ENCODE measurements around the gene ETFB. TPM values are rescaled to one million over a fixed set of nuclear protein-coding genes. Genes with fewer than 3 reads are reported as not detected.
A peak's percentile ranks its signal among the peaks of the same experiment; 100 is the strongest.

ETFB gene
- total and polyA plus RNA-seq, 4 donors: 129 to 713 (median 467) TPM

DNA sequence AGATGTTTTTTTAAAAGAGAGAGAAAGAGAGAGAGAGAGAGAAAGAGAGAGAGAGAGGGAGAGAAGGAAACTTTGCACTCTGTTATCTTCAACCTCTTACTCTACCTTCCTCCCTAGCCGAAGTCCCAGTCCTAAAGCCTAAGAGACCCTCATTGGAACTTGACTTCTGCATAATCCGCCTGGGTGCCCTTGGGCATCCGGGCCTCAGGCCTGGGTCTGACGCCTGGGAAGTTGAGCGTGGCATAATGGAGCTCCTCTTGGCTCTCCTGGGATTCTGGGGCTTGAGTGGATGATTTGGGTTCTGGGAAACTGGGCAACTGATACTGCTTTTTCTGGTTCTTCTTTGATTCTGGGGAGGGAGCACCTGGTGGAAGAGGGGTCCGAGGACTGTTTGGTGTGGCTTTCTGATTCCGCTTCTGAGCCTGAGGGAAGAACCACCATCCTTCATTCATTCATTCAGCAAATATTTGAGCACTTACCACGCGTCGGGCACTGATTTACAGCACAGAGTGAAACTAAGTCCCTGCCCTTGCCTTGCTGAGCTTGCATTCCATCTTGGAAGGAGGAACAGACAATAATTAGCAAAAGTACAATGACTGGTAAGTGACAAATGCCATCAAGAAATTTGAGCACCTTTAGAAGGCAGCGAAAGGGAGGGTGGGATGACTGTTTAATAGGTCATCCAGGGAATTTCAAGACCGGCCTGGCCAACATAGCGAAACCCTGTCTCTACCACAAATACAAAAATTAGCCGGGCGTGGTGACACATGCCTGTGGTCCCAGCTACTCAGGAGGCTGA, 45.0 kb upstream of the ETFB start:
- Histone ChIP-seq H3K9ac (ENCODE audit: low read depth in 1 of 2, low read length in 2 of 2) (no peak overlapping the region), H3K9me3 (ENCODE audit: control insufficient read depth in 4 of 4, low read length in 3 of 4) (no peaks in the 10 kb centered on the region), H3K27ac (ENCODE audit: low read depth in 1 of 2, low read length in 2 of 2) (no peak overlapping the region), H3K36me3 (ENCODE audit: control insufficient read depth in 4 of 4, insufficient read depth in 3 of 4, low read depth in 1 of 4, low read length in 3 of 4) (no peaks in the 10 kb centered on the region), H3K4me1 (ENCODE audit: control insufficient read depth in 4 of 4, insufficient read depth in 4 of 4, low read length in 3 of 4) (no peaks in the 10 kb centered on the region), H3K27me3 (ENCODE audit: control insufficient read depth in 4 of 4, insufficient read depth in 4 of 4, low read length in 3 of 4) (peaks cover 0 to 2% (median 0%) of the 10 kb centered on the region in 4 donors), H3K4me3 (ENCODE audit: low read depth in 1 of 3, low read length in 3 of 3) (no peak overlapping the region)
- DNase-seq (ENCODE audit: low spot score): no peak
- TF ChIP-seq FOXA1 (IDR thresholded peaks at IDR 0.05) (no peak), TAF1 (conservative IDR thresholded peaks at IDR 0.05) (no peak), YY1 (IDR thresholded peaks at IDR 0.05) (no peak)
- 91% methylated on average over 15 of the region's 15 CpGs for WGBS

DNA sequence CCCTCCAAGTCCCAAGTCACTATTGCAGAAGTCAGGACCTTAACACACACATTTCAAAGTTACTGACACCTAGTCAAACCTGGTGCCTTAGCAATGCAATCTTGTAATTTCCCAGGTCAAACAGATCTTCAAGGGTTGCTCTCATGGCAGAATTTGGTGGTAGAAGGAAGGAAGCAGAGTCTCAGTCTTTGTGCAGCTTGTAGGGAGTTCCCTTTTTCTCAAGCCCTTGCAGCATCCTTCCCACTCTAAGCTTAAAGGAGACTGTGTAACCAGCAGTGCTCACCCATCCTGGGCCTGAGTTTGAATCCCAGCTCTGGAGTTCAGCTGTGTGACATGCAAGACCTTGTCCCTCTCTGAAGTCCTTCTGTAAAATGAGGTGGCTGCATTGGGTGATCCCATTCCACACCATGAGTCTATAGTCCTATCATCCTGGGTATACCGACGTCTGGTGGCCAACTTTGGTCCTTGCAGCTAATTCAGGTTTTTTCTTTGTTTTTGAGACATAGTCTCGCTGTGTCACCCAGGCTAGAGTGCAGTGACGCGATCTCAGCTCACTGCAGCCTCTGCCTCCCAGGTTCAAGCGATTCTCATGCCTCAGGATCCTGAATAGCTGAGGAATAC, 41.4 kb upstream of the ETFB start:
- no peaks in the 10 kb centered on the region for H3K36me3 ChIP-seq (ENCODE audit: control insufficient read depth in 4 of 4, insufficient read depth in 3 of 4, low read depth in 1 of 4, low read length in 3 of 4)
- H3K9me3 ChIP-seq (ENCODE audit: control insufficient read depth in 4 of 4, low read length in 3 of 4): peaks cover 0 to 4% (median 2%) of the 10 kb centered on the region in 4 donors
- DNase-seq (ENCODE audit: low spot score): no peak
- peak; percentile 80 to 85 for TF ChIP-seq RAD21 (IDR thresholded peaks at IDR 0.05)
- TF ChIP-seq, protein P1, sequence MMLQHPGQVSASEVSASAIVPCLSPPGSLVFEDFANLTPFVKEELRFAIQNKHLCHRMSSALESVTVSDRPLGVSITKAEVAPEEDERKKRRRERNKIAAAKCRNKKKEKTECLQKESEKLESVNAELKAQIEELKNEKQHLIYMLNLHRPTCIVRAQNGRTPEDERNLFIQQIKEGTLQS (IDR thresholded peaks at IDR 0.05): no peak
- TF ChIP-seq, protein P2, sequence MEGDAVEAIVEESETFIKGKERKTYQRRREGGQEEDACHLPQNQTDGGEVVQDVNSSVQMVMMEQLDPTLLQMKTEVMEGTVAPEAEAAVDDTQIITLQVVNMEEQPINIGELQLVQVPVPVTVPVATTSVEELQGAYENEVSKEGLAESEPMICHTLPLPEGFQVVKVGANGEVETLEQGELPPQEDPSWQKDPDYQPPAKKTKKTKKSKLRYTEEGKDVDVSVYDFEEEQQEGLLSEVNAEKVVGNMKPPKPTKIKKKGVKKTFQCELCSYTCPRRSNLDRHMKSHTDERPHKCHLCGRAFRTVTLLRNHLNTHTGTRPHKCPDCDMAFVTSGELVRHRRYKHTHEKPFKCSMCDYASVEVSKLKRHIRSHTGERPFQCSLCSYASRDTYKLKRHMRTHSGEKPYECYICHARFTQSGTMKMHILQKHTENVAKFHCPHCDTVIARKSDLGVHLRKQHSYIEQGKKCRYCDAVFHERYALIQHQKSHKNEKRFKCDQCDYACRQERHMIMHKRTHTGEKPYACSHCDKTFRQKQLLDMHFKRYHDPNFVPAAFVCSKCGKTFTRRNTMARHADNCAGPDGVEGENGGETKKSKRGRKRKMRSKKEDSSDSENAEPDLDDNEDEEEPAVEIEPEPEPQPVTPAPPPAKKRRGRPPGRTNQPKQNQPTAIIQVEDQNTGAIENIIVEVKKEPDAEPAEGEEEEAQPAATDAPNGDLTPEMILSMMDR (IDR thresholded peaks at IDR 0.05; ENCODE audit: low read depth, low read length, missing input control): peak; percentile 63
- no peak overlapping the region for H3K4me3 ChIP-seq (ENCODE audit: low read depth in 1 of 3, low read length in 3 of 3)
- no peaks in the 10 kb centered on the region for H3K4me1 ChIP-seq (ENCODE audit: control insufficient read depth in 4 of 4, insufficient read depth in 4 of 4, low read length in 3 of 4)
- 25% methylated on average over 6 of the region's 6 CpGs for WGBS
- no peak overlapping the region for H3K27ac ChIP-seq (ENCODE audit: low read depth in 1 of 2, low read length in 2 of 2)
- H3K27me3 ChIP-seq (ENCODE audit: control insufficient read depth in 4 of 4, insufficient read depth in 4 of 4, low read length in 3 of 4): peaks cover 0 to 2% (median 0%) of the 10 kb centered on the region in 4 donors
- H3K9ac ChIP-seq (ENCODE audit: low read depth in 1 of 2, low read length in 2 of 2): no peak overlapping the region

DNA sequence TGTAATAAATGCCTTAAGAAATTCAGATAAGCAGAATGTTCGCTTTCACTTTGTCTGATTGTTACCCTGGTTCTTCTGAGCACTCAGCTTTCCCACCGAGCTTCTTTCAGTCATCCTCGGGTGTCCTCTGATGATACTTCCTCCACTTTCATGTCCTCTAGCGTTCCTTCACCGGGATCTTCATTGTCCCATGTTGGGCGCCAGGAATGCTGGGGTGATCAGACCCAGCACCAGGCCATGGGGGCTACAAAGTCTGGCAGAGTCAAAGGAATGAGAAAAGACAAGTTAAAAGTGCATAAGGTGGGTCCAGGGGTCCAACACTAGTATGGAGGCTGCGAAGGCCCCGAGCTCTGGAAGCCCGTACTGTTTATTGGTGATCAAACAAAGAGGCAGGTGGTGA, 35.9 kb upstream of the ETFB start:
- Histone ChIP-seq H3K27me3 (ENCODE audit: control insufficient read depth in 4 of 4, insufficient read depth in 4 of 4, low read length in 3 of 4) (no peaks in the 10 kb centered on the region), H3K27ac (ENCODE audit: low read depth in 1 of 2, low read length in 2 of 2) (no peak overlapping the region), H3K9ac (ENCODE audit: low read depth in 1 of 2, low read length in 2 of 2) (no peak overlapping the region), H3K9me3 (ENCODE audit: control insufficient read depth in 4 of 4, low read length in 3 of 4) (peaks cover 0 to 12% (median 6%) of the 10 kb centered on the region in 4 donors), H3K4me1 (ENCODE audit: control insufficient read depth in 4 of 4, insufficient read depth in 4 of 4, low read length in 3 of 4) (no peaks in the 10 kb centered on the region), H3K4me3 (ENCODE audit: low read depth in 1 of 3, low read length in 3 of 3) (no peak overlapping the region), H3K36me3 (ENCODE audit: control insufficient read depth in 4 of 4, insufficient read depth in 3 of 4, low read depth in 1 of 4, low read length in 3 of 4) (no peaks in the 10 kb centered on the region)
- WGBS: 94% methylated on average over 9 of the region's 9 CpGs
- DNase-seq (ENCODE audit: low spot score): no peak
- TF ChIP-seq JUND (IDR thresholded peaks at IDR 0.05) (no peak), RAD21 (IDR thresholded peaks at IDR 0.05) (no peak), GABPA (IDR thresholded peaks at IDR 0.05 in 1 of 2, conservative IDR thresholded peaks at IDR 0.05 in 1 of 2) (no peak), FOXA2 (IDR thresholded peaks at IDR 0.05) (no peak), HNF4G (IDR thresholded peaks at IDR 0.05) (no peak), YY1 (IDR thresholded peaks at IDR 0.05) (no peak), FOXA1 (IDR thresholded peaks at IDR 0.05) (no peak), HNF4A (conservative IDR thresholded peaks at IDR 0.05) (no peak), TAF1 (conservative IDR thresholded peaks at IDR 0.05) (no peak)
- TF ChIP-seq, protein P2 (IDR thresholded peaks at IDR 0.05; ENCODE audit: low read depth, low read length, missing input control): no peak
- TF ChIP-seq, protein P1 (IDR thresholded peaks at IDR 0.05): no peak
- TF ChIP-seq, protein P3, sequence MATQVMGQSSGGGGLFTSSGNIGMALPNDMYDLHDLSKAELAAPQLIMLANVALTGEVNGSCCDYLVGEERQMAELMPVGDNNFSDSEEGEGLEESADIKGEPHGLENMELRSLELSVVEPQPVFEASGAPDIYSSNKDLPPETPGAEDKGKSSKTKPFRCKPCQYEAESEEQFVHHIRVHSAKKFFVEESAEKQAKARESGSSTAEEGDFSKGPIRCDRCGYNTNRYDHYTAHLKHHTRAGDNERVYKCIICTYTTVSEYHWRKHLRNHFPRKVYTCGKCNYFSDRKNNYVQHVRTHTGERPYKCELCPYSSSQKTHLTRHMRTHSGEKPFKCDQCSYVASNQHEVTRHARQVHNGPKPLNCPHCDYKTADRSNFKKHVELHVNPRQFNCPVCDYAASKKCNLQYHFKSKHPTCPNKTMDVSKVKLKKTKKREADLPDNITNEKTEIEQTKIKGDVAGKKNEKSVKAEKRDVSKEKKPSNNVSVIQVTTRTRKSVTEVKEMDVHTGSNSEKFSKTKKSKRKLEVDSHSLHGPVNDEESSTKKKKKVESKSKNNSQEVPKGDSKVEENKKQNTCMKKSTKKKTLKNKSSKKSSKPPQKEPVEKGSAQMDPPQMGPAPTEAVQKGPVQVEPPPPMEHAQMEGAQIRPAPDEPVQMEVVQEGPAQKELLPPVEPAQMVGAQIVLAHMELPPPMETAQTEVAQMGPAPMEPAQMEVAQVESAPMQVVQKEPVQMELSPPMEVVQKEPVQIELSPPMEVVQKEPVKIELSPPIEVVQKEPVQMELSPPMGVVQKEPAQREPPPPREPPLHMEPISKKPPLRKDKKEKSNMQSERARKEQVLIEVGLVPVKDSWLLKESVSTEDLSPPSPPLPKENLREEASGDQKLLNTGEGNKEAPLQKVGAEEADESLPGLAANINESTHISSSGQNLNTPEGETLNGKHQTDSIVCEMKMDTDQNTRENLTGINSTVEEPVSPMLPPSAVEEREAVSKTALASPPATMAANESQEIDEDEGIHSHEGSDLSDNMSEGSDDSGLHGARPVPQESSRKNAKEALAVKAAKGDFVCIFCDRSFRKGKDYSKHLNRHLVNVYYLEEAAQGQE (IDR thresholded peaks at IDR 0.05): no peak
- TF ChIP-seq, protein P4, sequence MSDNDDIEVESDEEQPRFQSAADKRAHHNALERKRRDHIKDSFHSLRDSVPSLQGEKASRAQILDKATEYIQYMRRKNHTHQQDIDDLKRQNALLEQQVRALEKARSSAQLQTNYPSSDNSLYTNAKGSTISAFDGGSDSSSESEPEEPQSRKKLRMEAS (IDR thresholded peaks at IDR 0.05): no peak
- TF ChIP-seq, protein P5, sequence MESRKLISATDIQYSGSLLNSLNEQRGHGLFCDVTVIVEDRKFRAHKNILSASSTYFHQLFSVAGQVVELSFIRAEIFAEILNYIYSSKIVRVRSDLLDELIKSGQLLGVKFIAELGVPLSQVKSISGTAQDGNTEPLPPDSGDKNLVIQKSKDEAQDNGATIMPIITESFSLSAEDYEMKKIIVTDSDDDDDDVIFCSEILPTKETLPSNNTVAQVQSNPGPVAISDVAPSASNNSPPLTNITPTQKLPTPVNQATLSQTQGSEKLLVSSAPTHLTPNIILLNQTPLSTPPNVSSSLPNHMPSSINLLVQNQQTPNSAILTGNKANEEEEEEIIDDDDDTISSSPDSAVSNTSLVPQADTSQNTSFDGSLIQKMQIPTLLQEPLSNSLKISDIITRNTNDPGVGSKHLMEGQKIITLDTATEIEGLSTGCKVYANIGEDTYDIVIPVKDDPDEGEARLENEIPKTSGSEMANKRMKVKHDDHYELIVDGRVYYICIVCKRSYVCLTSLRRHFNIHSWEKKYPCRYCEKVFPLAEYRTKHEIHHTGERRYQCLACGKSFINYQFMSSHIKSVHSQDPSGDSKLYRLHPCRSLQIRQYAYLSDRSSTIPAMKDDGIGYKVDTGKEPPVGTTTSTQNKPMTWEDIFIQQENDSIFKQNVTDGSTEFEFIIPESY (IDR thresholded peaks at IDR 0.05): no peak

Measured in liver (tissue), 9 donors.